NOMO-1 (cell line): ENCODE results near the gene OR6M1.

Experiments
- DNase-seq, 2 experiments: peaks; one replicate each; lab custom pipeline; 2025; ENCODE audit not compliant: unreplicated experiment in 2 of 2; lab: John Stamatoyannopoulos, UW

The OR6M1 gene

GRCh38 chr11:123775715-123776549, 30.2 kb downstream of the OR6M1 start:
- no peak for DNase-seq

- DNase-seq = no peak
These were observed 30.9 kb downstream of the OR6M1 start for GRCh38 chr11:123775289-123775688.

- DNase-seq = no peak
These were observed 32.2 kb downstream of the OR6M1 start for GRCh38 chr11:123773959-123774358.

GRCh38 chr11:123773026-123773425, 33.1 kb downstream of the OR6M1 start:
- no peak for DNase-seq

GRCh38 chr11:123771664-123772063, 34.5 kb downstream of the OR6M1 start:
- no peak for DNase-seq

- no peak for DNase-seq
These were observed 35.4 kb downstream of the OR6M1 start for GRCh38 chr11:123770712-123771111.

- no peak for DNase-seq
These were observed 40.5 kb downstream of the OR6M1 start for GRCh38 chr11:123765601-123766000.

- no peak for DNase-seq
These were observed 43.7 kb downstream of the OR6M1 start for GRCh38 chr11:123762422-123762821.

- no peak for DNase-seq
These were observed 45.3 kb downstream of the OR6M1 start for GRCh38 chr11:123760894-123761293.

GRCh38 chr11:123757976-123758375, 48.2 kb downstream of the OR6M1 start:
- no peak for DNase-seq

- no peak for DNase-seq
These were observed 50.3 kb downstream of the OR6M1 start for GRCh38 chr11:123755813-123756212.
